ENCODE measurements around the gene KLK3. TPM values are rescaled to one million over a fixed set of nuclear protein-coding genes. Genes with fewer than 3 reads are reported as not detected.
A peak's percentile ranks its signal among the peaks of the same experiment; 100 is the strongest.

The KLK3 gene
- total RNA-seq, 5 donors from 2014 or later (not counting 1 experiment from before 2014, with no cell fraction given) = not detected

DNA sequence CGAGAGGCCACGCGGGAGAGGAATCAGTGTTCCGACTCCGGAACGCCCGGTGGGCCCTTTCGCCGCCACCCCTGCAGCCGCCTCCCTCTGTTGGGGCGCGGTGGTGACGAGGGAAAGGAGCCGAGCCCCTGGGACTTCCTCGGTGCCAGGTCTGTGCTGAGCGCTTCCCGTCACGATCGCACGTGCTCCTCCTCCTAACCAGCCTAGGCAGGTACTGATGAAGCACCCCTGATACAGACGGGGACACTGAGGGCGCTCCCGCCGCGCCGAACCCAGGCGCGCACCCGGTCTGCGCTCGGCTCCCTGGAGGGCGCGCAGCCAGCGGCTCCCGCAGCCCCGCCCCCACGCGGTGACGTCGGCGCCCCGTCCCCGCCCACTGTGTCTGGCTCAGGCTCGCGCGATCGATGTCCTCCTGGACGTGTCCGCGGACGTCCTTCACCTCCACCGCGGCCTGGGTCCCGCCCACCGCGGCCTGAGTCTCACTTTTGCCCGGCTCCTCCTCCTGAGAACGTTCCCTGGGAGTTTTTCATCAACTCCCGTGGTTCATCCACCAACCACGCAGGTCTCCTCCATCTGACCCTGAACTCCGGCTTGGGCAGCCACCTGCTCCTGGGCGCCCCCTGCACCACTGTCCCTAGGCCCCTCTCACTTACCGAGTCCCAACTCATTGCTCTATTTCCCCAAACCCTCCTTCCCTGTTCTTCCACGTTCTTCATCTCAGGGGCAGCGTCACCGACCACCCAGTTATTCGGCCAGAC lies 18.8 kb upstream of the KLK3 start:
- Mint-ChIP-seq H3K4me3 (peak overlapping the region; percentile 73 to 82 (median 79)), H3K36me3 (no peaks in the 10 kb centered on the region), H3K9me3 (no peaks in the 10 kb centered on the region), H3K27ac (no peak overlapping the region), H3K27me3 (peaks cover 59 to 60% of the 10 kb centered on the region in 2 donors), H3K4me1 (peaks cover 8 to 17% (median 14%) of the 10 kb centered on the region in 3 donors)
- peak overlapping the region; percentile 56 to 76 for H3K4me3 ChIP-seq (ENCODE audit: control insufficient read depth in 1 of 2, extremely low read depth in 1 of 2, low read length in 1 of 2)
- peaks cover 0 to 15% of the 10 kb centered on the region in 2 experiments for H3K4me1 ChIP-seq (ENCODE audit: control insufficient read depth in 1 of 2, extremely low read depth in 1 of 2, insufficient read depth in 2 of 2, low read length in 2 of 2)
- H3K9me3 ChIP-seq = no peaks in the 10 kb centered on the region
- H3K36me3 ChIP-seq (ENCODE audit: control insufficient read depth in 2 of 2, extremely low read depth in 1 of 2, insufficient read depth in 1 of 2, low read length in 1 of 2) = no peaks in the 10 kb centered on the region
- ChIA-PET CTCF (no interaction called here), POLR2A (no interaction called here)
- no peak overlapping the region for H3K27ac ChIP-seq (ENCODE audit: low read length)
- peaks cover 0 to 68% of the 10 kb centered on the region in 2 experiments for H3K27me3 ChIP-seq (replicated peaks in 1 of 2; ENCODE audit: control insufficient read depth in 2 of 2, extremely low read depth in 1 of 2, insufficient read depth in 2 of 2, low read length in 1 of 2)
- ATAC-seq (replicated peaks in 1 of 4) = peak; percentile 83 to 88 (median 87)
- DNase-seq = peak in 31 of 35 experiments; percentile 6 to 71 (median 42)
- 3% methylated on average over 59 of the region's 67 CpGs for WGBS (ENCODE audit: insufficient coverage)

DNA sequence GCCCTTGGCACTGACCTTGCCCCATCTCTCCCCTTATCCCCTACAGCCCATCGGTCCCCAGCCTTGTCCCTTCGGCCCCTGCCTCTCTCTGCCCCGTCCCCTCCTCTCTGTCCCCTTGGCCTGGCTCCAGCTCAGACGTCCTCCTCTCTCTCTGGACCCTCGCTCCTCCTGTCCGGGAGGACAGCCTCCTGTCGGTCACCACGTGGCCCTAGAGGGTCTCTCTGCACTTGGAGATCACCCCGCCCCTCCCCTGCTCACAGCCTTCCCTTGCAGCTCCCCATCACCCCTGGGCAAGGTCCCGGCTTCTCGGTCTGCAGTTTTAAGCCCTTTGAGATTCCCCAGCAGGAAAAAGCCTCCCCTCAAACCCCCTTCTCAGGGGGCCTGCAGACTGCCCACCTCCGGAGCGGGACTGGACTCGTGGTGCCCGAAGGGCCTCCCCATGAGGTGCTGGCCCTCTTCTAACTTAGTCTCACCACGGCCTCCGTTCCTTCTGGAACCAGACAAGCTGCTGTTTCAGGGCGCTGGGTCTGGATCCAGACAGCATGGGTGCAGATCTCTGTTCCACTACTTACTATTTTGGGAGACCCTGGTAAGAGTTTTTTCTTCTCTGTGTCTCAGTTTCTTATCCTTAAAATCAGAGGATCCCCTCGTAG lies 18.0 kb upstream of the KLK3 start:
- Histone ChIP-seq H3K27ac (ENCODE audit: low read length) (no peak overlapping the region), H3K9me3 (no peaks in the 10 kb centered on the region), H3K27me3 (replicated peaks in 1 of 2; ENCODE audit: control insufficient read depth in 2 of 2, extremely low read depth in 1 of 2, insufficient read depth in 2 of 2, low read length in 1 of 2) (peaks cover 0 to 66% of the 10 kb centered on the region in 2 experiments), H3K4me1 (ENCODE audit: control insufficient read depth in 1 of 2, extremely low read depth in 1 of 2, insufficient read depth in 2 of 2, low read length in 2 of 2) (peaks cover 0 to 15% of the 10 kb centered on the region in 2 experiments), H3K36me3 (ENCODE audit: control insufficient read depth in 2 of 2, extremely low read depth in 1 of 2, insufficient read depth in 1 of 2, low read length in 1 of 2) (no peaks in the 10 kb centered on the region), H3K4me3 (ENCODE audit: control insufficient read depth in 1 of 2, extremely low read depth in 1 of 2, low read length in 1 of 2) (no peak overlapping the region)
- 44% methylated on average over 14 of the region's 19 CpGs for WGBS (ENCODE audit: insufficient coverage)
- Mint-ChIP-seq H3K4me3 (peak overlapping the region; percentile 73 to 82 (median 79)), H3K4me1 (peaks cover 8 to 17% (median 14%) of the 10 kb centered on the region in 3 donors), H3K36me3 (no peaks in the 10 kb centered on the region), H3K27me3 (peaks cover 56 to 57% of the 10 kb centered on the region in 2 donors), H3K27ac (no peak overlapping the region), H3K9me3 (peaks cover 0 to 4% (median 0%) of the 10 kb centered on the region in 3 donors)
- no peak for ATAC-seq (replicated peaks in 1 of 4)
- ChIA-PET CTCF (no interaction called here), POLR2A (no interaction called here)
- no peak for DNase-seq

DNA sequence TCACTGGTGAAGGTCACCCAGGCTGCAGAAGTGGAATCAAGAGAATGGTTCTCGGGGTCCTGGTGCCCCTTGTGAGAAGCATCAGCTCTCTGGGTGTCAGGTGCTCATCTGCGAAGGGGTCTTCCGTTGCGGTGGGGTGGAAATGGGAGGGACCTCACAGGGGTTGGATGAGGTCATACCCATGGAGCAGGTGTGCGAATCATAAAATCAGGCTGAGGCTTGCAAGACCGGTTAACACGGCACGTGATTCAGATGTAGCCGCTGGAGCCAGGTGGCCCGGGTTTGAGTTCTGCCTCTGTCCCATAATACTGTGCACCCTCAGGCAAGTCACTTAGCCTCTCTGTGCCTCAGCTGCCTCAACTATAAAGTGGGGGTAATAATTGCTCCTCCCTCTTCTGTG lies 17.4 kb upstream of the KLK3 start:
- H3K36me3 ChIP-seq (ENCODE audit: control insufficient read depth in 2 of 2, extremely low read depth in 1 of 2, insufficient read depth in 1 of 2, low read length in 1 of 2) = no peaks in the 10 kb centered on the region
- DNase-seq (no peak), ATAC-seq (replicated peaks in 1 of 4) (no peak)
- H3K27me3 ChIP-seq (replicated peaks in 1 of 2; ENCODE audit: control insufficient read depth in 2 of 2, extremely low read depth in 1 of 2, insufficient read depth in 2 of 2, low read length in 1 of 2) = peaks cover 3 to 68% of the 10 kb centered on the region in 2 experiments
- H3K27ac Mint-ChIP-seq = no peak overlapping the region
- no peaks in the 10 kb centered on the region for H3K36me3 Mint-ChIP-seq
- peaks cover 0 to 7% (median 5%) of the 10 kb centered on the region in 3 donors for H3K9me3 Mint-ChIP-seq
- 68% methylated on average over 9 of the region's 10 CpGs for whole genome bisulfite sequencing (ENCODE audit: insufficient coverage)
- ChIA-PET CTCF (no interaction called here), POLR2A (interaction anchor here in 1 of 2 donors (0.7 kb wide), 1 partner anchor 110 kb away, joined by 6 read pairs; no protein-coding TSS in a partner anchor)
- H3K4me1 ChIP-seq (ENCODE audit: control insufficient read depth in 1 of 2, extremely low read depth in 1 of 2, insufficient read depth in 2 of 2, low read length in 2 of 2) = peaks cover 0 to 15% of the 10 kb centered on the region in 2 experiments
- peak overlapping the region in 2 of 3 donors; percentile 10 to 82 for H3K4me3 Mint-ChIP-seq
- no peaks in the 10 kb centered on the region for H3K9me3 ChIP-seq
- H3K4me1 Mint-ChIP-seq = peaks cover 8 to 17% (median 14%) of the 10 kb centered on the region in 3 donors
- H3K4me3 ChIP-seq (ENCODE audit: control insufficient read depth in 1 of 2, extremely low read depth in 1 of 2, low read length in 1 of 2) = no peak overlapping the region
- H3K27ac ChIP-seq (ENCODE audit: low read length) = no peak overlapping the region
- peaks cover 53% of the 10 kb centered on the region in 2 donors for H3K27me3 Mint-ChIP-seq

DNA sequence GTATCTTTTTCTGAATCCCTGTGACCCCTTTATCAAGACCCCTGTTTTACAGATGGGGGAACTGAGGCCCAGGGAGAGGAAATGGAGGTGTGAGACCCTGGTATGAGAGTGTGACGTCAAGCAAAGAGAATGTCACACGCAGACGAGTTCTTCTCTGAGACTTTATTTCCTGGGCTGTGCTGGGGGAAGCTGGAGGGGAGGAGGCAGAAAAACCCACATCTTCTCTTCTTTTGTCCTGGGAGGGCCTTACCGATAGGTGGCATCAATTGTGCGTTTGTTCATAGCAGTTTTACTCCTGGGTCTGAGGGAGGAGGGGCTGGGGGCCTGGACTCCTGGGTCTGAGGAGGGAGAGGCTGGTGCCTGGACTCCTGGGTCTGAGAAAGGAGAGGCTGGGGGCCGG lies 16.5 kb upstream of the KLK3 start:
- peaks cover 44 to 46% of the 10 kb centered on the region in 2 donors for H3K27me3 Mint-ChIP-seq
- Histone ChIP-seq H3K4me1 (ENCODE audit: control insufficient read depth in 1 of 2, extremely low read depth in 1 of 2, insufficient read depth in 2 of 2, low read length in 2 of 2) (peaks cover 0 to 15% of the 10 kb centered on the region in 2 experiments), H3K27ac (ENCODE audit: low read length) (no peak overlapping the region), H3K9me3 (no peaks in the 10 kb centered on the region), H3K27me3 (replicated peaks in 1 of 2; ENCODE audit: control insufficient read depth in 2 of 2, extremely low read depth in 1 of 2, insufficient read depth in 2 of 2, low read length in 1 of 2) (peaks cover 4 to 60% of the 10 kb centered on the region in 2 experiments), H3K36me3 (ENCODE audit: control insufficient read depth in 2 of 2, extremely low read depth in 1 of 2, insufficient read depth in 1 of 2, low read length in 1 of 2) (no peaks in the 10 kb centered on the region), H3K4me3 (ENCODE audit: control insufficient read depth in 1 of 2, extremely low read depth in 1 of 2, low read length in 1 of 2) (no peak overlapping the region)
- no peak overlapping the region for H3K4me3 Mint-ChIP-seq
- no peak overlapping the region for H3K27ac Mint-ChIP-seq
- CTCF ChIA-PET = no interaction called here
- H3K36me3 Mint-ChIP-seq = no peaks in the 10 kb centered on the region
- POLR2A ChIA-PET = no interaction called here
- H3K9me3 Mint-ChIP-seq = peaks cover 3 to 11% (median 10%) of the 10 kb centered on the region in 3 donors
- H3K4me1 Mint-ChIP-seq = peaks cover 8 to 17% (median 14%) of the 10 kb centered on the region in 3 donors
- DNase-seq = peak in 1 of 35 experiments; percentile 9
- WGBS (ENCODE audit: insufficient coverage) = 27% methylated on average over 4 of the region's 6 CpGs
- no peak for ATAC-seq (replicated peaks in 1 of 4)

DNA sequence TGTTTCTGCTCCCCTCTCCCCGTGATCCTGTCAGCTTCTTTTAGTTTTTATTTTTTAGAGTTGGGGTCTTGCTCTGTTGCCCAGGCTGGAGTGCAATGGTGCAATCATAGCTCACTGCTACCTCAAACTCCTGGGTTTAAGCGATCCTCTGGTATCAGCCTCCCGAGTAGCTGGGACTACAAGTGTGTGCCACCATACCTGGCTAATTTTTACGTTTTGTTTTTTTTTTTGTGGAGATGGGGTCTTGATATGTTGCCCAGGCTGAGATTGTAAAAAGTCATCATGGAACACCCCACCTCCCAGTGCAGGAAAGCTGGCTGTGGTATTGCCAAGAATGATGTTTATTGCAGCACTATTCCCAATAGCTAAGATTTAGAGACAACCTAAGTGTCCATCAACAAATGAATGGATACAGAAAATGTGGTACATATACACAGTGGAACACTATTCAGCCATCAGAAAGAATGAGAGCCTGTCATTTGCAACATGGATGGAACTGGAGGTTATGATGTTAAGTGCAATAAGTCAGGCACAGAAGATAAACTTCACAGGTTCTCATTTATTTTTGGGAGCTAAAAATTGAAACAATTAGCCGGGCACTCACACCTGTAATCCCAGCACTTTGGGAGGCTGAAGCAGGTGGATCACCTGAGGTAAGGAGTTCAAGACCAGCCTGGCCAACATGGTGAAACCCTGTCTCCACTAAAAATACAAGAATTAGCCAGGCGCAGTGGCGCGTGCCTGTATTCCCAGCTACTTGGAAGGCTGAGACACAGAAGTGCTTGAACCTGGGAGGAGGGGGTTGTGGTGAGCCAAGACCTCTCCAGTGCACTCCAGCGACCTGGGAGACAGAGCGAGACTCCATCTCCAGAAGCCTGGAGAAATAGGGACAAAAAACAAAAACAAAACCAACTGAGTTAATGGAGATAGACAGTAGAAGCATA lies 14.7 kb upstream of the KLK3 start:
- no peaks in the 10 kb centered on the region for H3K9me3 ChIP-seq
- H3K36me3 ChIP-seq (ENCODE audit: control insufficient read depth in 2 of 2, extremely low read depth in 1 of 2, insufficient read depth in 1 of 2, low read length in 1 of 2) = no peaks in the 10 kb centered on the region
- H3K4me1 ChIP-seq (ENCODE audit: control insufficient read depth in 1 of 2, extremely low read depth in 1 of 2, insufficient read depth in 2 of 2, low read length in 2 of 2) = peaks cover 0 to 14% of the 10 kb centered on the region in 2 experiments
- Mint-ChIP-seq H3K27ac (no peak overlapping the region), H3K27me3 (peaks cover 38 to 42% of the 10 kb centered on the region in 2 donors), H3K36me3 (no peaks in the 10 kb centered on the region), H3K4me1 (peaks cover 8 to 17% (median 12%) of the 10 kb centered on the region in 3 donors), H3K4me3 (no peak overlapping the region), H3K9me3 (peaks cover 11 to 27% (median 14%) of the 10 kb centered on the region in 3 donors)
- ChIA-PET POLR2A (no interaction called here), CTCF (interaction anchor here (0.5 to 0.6 kb wide), 2 partner anchors 32 to 595 kb away, joined by 3 to 5 read pairs; no protein-coding TSS in a partner anchor)
- 100% methylated on average over 1 of the region's 10 CpGs for WGBS (ENCODE audit: insufficient coverage)
- DNase-seq = no peak
- H3K27me3 ChIP-seq (replicated peaks in 1 of 2; ENCODE audit: control insufficient read depth in 2 of 2, extremely low read depth in 1 of 2, insufficient read depth in 2 of 2, low read length in 1 of 2) = peaks cover 4 to 51% of the 10 kb centered on the region in 2 experiments
- ATAC-seq (replicated peaks in 1 of 4) = no peak
- no peak overlapping the region for H3K27ac ChIP-seq (ENCODE audit: low read length)
- H3K4me3 ChIP-seq (ENCODE audit: control insufficient read depth in 1 of 2, extremely low read depth in 1 of 2, low read length in 1 of 2) = no peak overlapping the region

DNA sequence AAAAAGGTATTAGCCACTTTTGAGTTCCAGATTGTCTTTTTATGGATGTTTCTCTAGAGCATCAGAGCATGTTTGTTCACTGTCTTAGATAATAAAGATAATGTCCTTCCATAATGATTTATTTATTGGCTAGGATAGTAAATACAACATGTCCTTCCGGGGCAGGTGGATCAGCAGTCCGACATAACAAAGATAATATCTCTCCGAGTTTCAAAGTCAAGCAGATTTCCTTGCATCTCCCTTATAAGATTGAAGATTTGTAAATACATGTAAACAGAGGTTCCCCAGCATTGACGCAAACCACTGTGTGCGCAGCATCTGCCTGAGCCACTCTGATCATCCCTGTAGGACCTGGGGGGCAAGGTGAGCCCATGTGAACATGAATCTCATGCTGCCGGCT lies 12.6 kb upstream of the KLK3 start:
- Mint-ChIP-seq H3K9me3 (peaks cover 11 to 29% (median 14%) of the 10 kb centered on the region in 3 donors), H3K4me3 (no peak overlapping the region), H3K36me3 (no peaks in the 10 kb centered on the region), H3K27ac (no peak overlapping the region), H3K4me1 (peaks cover 0 to 2% (median 0%) of the 10 kb centered on the region in 3 donors), H3K27me3 (peaks cover 23 to 29% of the 10 kb centered on the region in 2 donors)
- H3K4me3 ChIP-seq (ENCODE audit: control insufficient read depth in 1 of 2, extremely low read depth in 1 of 2, low read length in 1 of 2) = no peak overlapping the region
- H3K9me3 ChIP-seq = no peaks in the 10 kb centered on the region
- 71% methylated on average over 1 of the region's 6 CpGs for WGBS (ENCODE audit: insufficient coverage)
- no peak for DNase-seq
- no peak for ATAC-seq (replicated peaks in 1 of 4)
- H3K36me3 ChIP-seq (ENCODE audit: control insufficient read depth in 2 of 2, extremely low read depth in 1 of 2, insufficient read depth in 1 of 2, low read length in 1 of 2) = no peaks in the 10 kb centered on the region
- no peak overlapping the region for H3K27ac ChIP-seq (ENCODE audit: low read length)
- ChIA-PET CTCF (no interaction called here), POLR2A (no interaction called here)
- peaks cover 4 to 31% of the 10 kb centered on the region in 2 experiments for H3K27me3 ChIP-seq (replicated peaks in 1 of 2; ENCODE audit: control insufficient read depth in 2 of 2, extremely low read depth in 1 of 2, insufficient read depth in 2 of 2, low read length in 1 of 2)
- no peaks in the 10 kb centered on the region for H3K4me1 ChIP-seq (ENCODE audit: control insufficient read depth in 1 of 2, extremely low read depth in 1 of 2, insufficient read depth in 2 of 2, low read length in 2 of 2)

Data from T-cell (primary cell).